ENCODE measurements around the gene HTR1E. TPM values are rescaled to one million over a fixed set of nuclear protein-coding genes. Genes with fewer than 3 reads are reported as not detected.
"Not testable (repeated sequence)": the region's sequence is repeated elsewhere in the genome, so short reads cannot be mapped to it uniquely, and the experiment has no call there.

The HTR1E gene
- total RNA-seq (not detected), polyA plus RNA-seq (not detected)
- long read RNA-seq, donor 1, result 0 reads
- long read RNA-seq, donor 2, result 0 reads
- long read RNA-seq, donor 3, result 0 reads

DNA sequence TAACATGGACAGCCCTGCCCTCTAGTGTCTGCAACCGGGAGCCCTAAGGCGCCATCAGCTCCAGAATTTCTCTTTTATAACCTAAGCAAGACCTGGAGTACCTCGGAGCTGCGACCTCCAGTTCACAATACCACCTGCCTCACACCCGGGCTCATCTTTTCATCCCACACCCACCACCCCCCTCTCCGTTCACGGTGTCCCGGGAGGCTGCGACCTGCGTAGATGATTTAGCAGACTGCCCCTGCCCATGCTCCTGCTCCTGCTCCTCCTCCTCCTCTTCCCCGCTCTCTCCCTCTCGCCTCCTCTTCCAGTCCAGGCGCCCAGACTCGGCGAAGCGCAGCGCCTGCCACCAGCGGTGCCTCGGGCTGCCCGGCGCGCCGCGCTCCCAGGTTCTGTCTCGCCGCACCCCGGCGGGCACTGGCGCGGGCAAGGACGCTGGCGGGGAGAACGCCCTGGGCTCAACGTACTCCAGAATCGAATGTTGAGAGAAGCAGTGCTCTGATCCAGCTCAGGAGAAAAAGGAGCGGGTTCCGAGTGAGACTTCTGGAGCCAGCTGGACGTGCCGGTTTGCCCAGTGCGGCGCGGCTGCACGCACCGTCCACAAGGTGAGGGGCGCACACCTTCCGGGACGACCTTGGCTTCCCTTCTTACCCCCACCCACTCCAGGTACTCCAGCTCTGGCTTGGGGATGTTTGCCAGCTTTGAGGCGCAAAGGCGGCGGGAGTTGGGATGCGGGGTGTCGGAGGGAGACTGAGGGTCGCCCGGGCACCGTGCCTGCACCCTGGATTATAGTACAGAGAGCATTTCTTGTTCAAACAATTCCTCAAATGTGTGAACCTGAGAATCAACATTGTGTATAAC is at the start of gene HTR1E:
Gene HTR1E (plus strand): TSS at position 310 of the 861 bp plus-strand sequence. CDS start 77,807 bp downstream, outside the sequence.
- no peaks in the 10 kb centered on the region for H3K36me3 ChIP-seq
- TF ChIP-seq, protein P1, sequence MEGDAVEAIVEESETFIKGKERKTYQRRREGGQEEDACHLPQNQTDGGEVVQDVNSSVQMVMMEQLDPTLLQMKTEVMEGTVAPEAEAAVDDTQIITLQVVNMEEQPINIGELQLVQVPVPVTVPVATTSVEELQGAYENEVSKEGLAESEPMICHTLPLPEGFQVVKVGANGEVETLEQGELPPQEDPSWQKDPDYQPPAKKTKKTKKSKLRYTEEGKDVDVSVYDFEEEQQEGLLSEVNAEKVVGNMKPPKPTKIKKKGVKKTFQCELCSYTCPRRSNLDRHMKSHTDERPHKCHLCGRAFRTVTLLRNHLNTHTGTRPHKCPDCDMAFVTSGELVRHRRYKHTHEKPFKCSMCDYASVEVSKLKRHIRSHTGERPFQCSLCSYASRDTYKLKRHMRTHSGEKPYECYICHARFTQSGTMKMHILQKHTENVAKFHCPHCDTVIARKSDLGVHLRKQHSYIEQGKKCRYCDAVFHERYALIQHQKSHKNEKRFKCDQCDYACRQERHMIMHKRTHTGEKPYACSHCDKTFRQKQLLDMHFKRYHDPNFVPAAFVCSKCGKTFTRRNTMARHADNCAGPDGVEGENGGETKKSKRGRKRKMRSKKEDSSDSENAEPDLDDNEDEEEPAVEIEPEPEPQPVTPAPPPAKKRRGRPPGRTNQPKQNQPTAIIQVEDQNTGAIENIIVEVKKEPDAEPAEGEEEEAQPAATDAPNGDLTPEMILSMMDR (IDR thresholded peaks at IDR 0.05), result peak in 7 of 9 donors; percentile 7 to 59 (median 48)
- ATAC-seq (peak in 5 of 8 donors; percentile 47 to 69 (median 57)), DNase-seq (no peak)
- no peak within 1 kb of the TSS for H3K27ac ChIP-seq
- no peaks in the 10 kb centered on the region for H3K9me3 ChIP-seq
- H3K27me3 ChIP-seq, result peaks cover 5 to 64% (median 36%) of the 10 kb centered on the region in 7 donors
- peak within 1 kb of the TSS in 6 of 10 donors; percentile 12 to 34 (median 23) for H3K4me3 ChIP-seq
- intact Hi-C loops (cut with DNase I), result loop anchor here in 2 of 10 donors (5.0 kb wide), 1 partner anchor 1015 kb away; no protein-coding TSS in a partner anchor
- H3K4me1 ChIP-seq, result peaks cover 0 to 7% (median 0%) of the 10 kb centered on the region in 9 donors
- 3 to 4% methylated on average over 54 to 55 of the region's 55 CpGs for WGBS, 2 donors

- Histone ChIP-seq H3K27ac (no peak overlapping the region), H3K9me3 (peaks cover 0 to 28% (median 9%) of the 10 kb centered on the region in 11 donors), H3K4me3 (no peak overlapping the region), H3K4me1 (no peaks in the 10 kb centered on the region), H3K27me3 (peaks cover 0 to 3% (median 0%) of the 10 kb centered on the region in 7 donors), H3K36me3 (no peaks in the 10 kb centered on the region)
- TF ChIP-seq, protein P1 (IDR thresholded peaks at IDR 0.05), result no peak
- no peak for ATAC-seq
- DNase-seq, result no peak
- 46 to 51% methylated on average over 4 of the region's 4 CpGs for WGBS, 2 donors
- intact Hi-C loops (cut with DNase I), result no loop called here
Measured at GRCh38 chr6:86888301-86888700, 49.0 kb upstream of the HTR1E start.

DNA sequence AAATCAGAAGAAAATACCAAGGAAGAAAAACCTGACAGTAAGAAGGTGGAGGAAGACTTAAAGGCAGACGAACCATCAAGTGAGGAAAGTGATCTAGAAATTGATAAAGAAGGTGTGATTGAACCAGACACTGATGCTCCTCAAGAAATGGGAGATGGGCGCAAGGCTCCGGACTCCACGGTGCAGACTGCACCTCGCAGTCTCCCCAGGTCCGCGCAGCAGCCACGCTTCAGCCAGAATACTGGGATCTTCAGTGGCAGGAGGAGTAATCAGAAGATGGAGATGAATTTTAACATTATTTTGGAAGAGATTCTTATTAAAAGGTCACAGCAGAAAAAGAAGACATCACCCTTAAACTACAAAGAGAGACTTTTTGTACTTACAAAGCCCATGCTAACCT is 40.1 kb upstream of the HTR1E start:
- intact Hi-C loops (cut with DNase I); H3K36me3 ChIP-seq; DNase-seq; ATAC-seq; H3K27ac ChIP-seq; H3K9me3 ChIP-seq; H3K4me1 ChIP-seq; H3K27me3 ChIP-seq; H3K4me3 ChIP-seq: not testable (repeated sequence)
- 90 to 93% methylated on average over 8 of the region's 8 CpGs for WGBS, 2 donors

- intact Hi-C loops (cut with DNase I), result no loop called here
Measured at GRCh38 chr6:86913795-86914194, 23.5 kb upstream of the HTR1E start.

More at GRCh38 chr6:86913795-86914194, 23.5 kb upstream of the HTR1E start:
- DNase-seq (no peak), ATAC-seq (no peak)
- H3K9me3 ChIP-seq, result no peaks in the 10 kb centered on the region
- no peak overlapping the region for H3K27ac ChIP-seq
- H3K27me3 ChIP-seq, result no peaks in the 10 kb centered on the region
- no peaks in the 10 kb centered on the region for H3K4me1 ChIP-seq
- no peak overlapping the region for H3K4me3 ChIP-seq
- no peaks in the 10 kb centered on the region for H3K36me3 ChIP-seq
- TF ChIP-seq, protein P1 (IDR thresholded peaks at IDR 0.05), result no peak
- 80 to 82% methylated on average over 2 of the region's 2 CpGs for WGBS, 2 donors
